KMS-11 (cell line): ENCODE data around the gene EMD.

ENCODE experiments used
- H2AFZ ChIP-seq: fragments of 200-600 bp; sonication (generic); 2 replicates; pipeline ENCODE4 v1.6.1; 2016; ENCODE audit warnings: antibody characterized with exemption, mixed run types, low read depth
- H3K27ac ChIP-seq: fragments of 200-600 bp; sonication (generic); 2 replicates; pipeline ENCODE4 v1.6.1; 2016; ENCODE audit warnings: mild to moderate bottlenecking, mixed run types
- H3K27me3 ChIP-seq: fragments of 200-600 bp; sonication (generic); 2 replicates; pipeline ENCODE4 v1.6.1; 2017; ENCODE audit warnings: mild to moderate bottlenecking, low read depth, mixed run types, moderate library complexity; ENCODE audit not compliant: insufficient read depth
- H3K36me3 ChIP-seq: fragments of 200-600 bp; sonication (generic); 2 replicates; pipeline ENCODE4 v1.6.1; 2017; ENCODE audit warnings: mild to moderate bottlenecking, mixed run types; ENCODE audit not compliant: insufficient read depth
- H3K4me1 ChIP-seq: fragments of 200-600 bp; sonication (generic); 2 replicates; pipeline ENCODE4 v1.6.1; 2016; ENCODE audit warnings: mild to moderate bottlenecking, low read depth, mixed run types; ENCODE audit not compliant: poor library complexity, severe bottlenecking
- H3K4me2 ChIP-seq: fragments of 200-600 bp; sonication (generic); 2 replicates; pipeline ENCODE4 v1.7.0; 2016; ENCODE audit warnings: mild to moderate bottlenecking, mixed run types
- H3K4me3 ChIP-seq: fragments of 200-600 bp; sonication (generic); IDR thresholded peaks from 2 replicates; pipeline ENCODE4 v1.6.1; 2017; ENCODE audit warnings: low read depth, low read length, mixed read lengths; ENCODE audit not compliant: insufficient read depth
- H3K79me2 ChIP-seq: fragments of 200-600 bp; sonication (generic); 2 replicates; pipeline ENCODE4 v1.6.1; 2016; ENCODE audit warnings: low read depth, mixed run types; ENCODE audit not compliant: insufficient read depth
- H3K9ac ChIP-seq: fragments of 200-600 bp; sonication (generic); 2 replicates; pipeline ENCODE4 v1.6.1; 2016; ENCODE audit warnings: mild to moderate bottlenecking, mixed run types
- H4K20me1 ChIP-seq: fragments of 200-600 bp; sonication (generic); 2 replicates; pipeline ENCODE4 v1.6.1; 2016; ENCODE audit warnings: mild to moderate bottlenecking, mixed run types; ENCODE audit not compliant: insufficient read depth
- TF ChIP-seq, protein P1 (sequence below): fragments of 200-600 bp; sonication (generic); conservative IDR thresholded peaks from 2 replicates; pipeline ENCODE4 v1.6.1; 2017; ENCODE audit warnings: low read depth, mild to moderate bottlenecking, antibody characterized with exemption, low read length, moderate library complexity, mixed read lengths

Gene EMD

DNA sequence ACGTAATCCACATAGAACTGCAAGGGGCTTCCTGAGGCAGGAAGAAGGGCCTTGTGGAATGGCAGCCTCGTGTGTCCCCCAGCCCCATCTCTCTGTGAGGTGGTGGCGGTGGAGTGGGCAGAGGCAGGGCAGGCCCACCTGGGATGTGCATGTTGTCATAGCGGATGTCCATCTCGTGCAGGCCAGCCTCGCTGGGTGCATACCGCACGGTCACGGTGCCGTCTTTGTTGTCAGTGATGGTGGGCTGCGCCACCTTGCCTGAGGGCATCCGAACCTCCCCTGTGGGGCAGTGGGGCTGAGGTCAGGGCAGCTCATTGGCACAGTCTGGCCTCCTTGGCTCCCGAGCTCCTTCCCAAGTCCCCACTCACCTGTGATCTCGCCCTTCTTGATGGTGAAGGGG lies 25.1 kb upstream of the EMD start:
- H3K36me3 ChIP-seq = no peaks in the 10 kb centered on the region; the same call in 1 of the 2 replicates
- TF ChIP-seq, protein P1, sequence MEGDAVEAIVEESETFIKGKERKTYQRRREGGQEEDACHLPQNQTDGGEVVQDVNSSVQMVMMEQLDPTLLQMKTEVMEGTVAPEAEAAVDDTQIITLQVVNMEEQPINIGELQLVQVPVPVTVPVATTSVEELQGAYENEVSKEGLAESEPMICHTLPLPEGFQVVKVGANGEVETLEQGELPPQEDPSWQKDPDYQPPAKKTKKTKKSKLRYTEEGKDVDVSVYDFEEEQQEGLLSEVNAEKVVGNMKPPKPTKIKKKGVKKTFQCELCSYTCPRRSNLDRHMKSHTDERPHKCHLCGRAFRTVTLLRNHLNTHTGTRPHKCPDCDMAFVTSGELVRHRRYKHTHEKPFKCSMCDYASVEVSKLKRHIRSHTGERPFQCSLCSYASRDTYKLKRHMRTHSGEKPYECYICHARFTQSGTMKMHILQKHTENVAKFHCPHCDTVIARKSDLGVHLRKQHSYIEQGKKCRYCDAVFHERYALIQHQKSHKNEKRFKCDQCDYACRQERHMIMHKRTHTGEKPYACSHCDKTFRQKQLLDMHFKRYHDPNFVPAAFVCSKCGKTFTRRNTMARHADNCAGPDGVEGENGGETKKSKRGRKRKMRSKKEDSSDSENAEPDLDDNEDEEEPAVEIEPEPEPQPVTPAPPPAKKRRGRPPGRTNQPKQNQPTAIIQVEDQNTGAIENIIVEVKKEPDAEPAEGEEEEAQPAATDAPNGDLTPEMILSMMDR = no peak
- no peak overlapping the region for H2AFZ ChIP-seq
- no peak overlapping the region for H3K9ac ChIP-seq
- H3K27me3 ChIP-seq = no peaks in the 10 kb centered on the region
- no peaks in the 10 kb centered on the region for H3K79me2 ChIP-seq
- H4K20me1 ChIP-seq = no peaks in the 10 kb centered on the region
- H3K4me2 ChIP-seq = no peak overlapping the region
- H3K4me3 ChIP-seq = no peak overlapping the region
- no peak overlapping the region for H3K27ac ChIP-seq
- H3K4me1 ChIP-seq = peaks cover 12% of the 10 kb centered on the region

DNA sequence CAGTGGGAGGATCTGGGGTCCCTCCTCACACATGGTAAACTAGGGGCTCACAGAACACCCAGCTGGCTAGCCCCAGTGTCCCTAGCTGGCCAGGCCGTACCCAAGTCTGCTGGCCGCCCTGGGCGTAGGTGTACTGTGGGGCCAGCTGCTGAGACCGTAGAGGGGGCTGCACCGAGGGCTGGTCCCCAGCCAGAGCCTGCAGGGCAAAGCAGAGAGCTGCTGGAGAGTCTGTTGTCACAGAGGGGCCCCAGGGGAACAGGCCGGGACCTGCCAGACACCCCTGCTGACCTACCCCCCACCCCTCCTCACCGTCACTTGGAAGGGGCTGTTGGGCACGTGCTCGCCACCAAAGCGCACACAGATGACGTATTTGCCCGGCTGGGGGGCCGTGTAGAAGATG lies 24.6 kb upstream of the EMD start:
- TF ChIP-seq, protein P1 = no peak
- H3K36me3 ChIP-seq = no peaks in the 10 kb centered on the region

DNA sequence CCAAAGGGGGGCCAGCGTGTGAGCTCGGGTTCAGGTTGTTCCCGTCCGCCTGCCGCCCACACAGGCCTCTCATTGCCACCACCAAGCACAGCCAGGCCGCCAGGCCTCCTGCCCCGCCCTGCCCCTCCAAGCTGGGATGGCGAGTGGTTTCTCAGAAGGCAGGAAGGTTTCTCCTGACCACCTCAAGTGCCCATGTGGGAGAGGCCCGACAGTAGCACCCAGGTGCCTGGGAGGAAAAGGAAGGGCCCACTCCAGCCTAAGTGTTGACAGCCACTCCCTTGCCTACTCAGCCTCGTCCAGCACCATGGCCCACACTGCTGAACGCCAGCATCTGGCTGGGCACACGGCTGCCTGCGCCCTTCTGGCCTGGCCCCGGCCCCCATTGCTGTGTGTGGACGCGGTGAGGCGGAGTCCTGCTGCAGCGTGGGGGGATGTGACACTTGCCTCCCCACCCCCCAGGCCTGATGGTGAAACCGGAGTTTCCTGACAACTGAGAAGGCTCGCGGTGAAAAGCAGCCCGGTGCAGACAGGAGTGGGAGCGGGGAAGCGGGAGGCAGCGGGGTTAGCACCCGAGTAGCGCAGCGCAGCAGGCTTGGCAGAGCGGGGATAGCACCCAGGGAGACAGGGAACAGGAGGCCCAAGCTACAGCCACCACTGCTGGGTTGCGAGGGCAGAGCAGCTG lies 23.9 kb upstream of the EMD start:
- H4K20me1 ChIP-seq = no peaks in the 10 kb centered on the region
- H3K4me1 ChIP-seq = peaks cover 1% of the 10 kb centered on the region
- no peaks in the 10 kb centered on the region for H3K36me3 ChIP-seq
- H3K4me2 ChIP-seq = no peak overlapping the region
- TF ChIP-seq, protein P1 = no peak
- H3K27ac ChIP-seq = no peak overlapping the region
- no peak overlapping the region for H3K9ac ChIP-seq
- no peak overlapping the region for H3K4me3 ChIP-seq
- H3K27me3 ChIP-seq = no peaks in the 10 kb centered on the region
- H2AFZ ChIP-seq = no peak overlapping the region
- no peaks in the 10 kb centered on the region for H3K79me2 ChIP-seq

More for the DNA sequence above, 24.6 kb upstream of the EMD start:
- H3K4me3 ChIP-seq = no peak overlapping the region
- no peak overlapping the region for H3K27ac ChIP-seq
- H2AFZ ChIP-seq = no peak overlapping the region
- H3K27me3 ChIP-seq = no peaks in the 10 kb centered on the region
- H3K79me2 ChIP-seq = no peaks in the 10 kb centered on the region
- no peaks in the 10 kb centered on the region for H4K20me1 ChIP-seq
- peaks cover 7% of the 10 kb centered on the region for H3K4me1 ChIP-seq
- no peak overlapping the region for H3K4me2 ChIP-seq
- H3K9ac ChIP-seq = no peak overlapping the region

DNA sequence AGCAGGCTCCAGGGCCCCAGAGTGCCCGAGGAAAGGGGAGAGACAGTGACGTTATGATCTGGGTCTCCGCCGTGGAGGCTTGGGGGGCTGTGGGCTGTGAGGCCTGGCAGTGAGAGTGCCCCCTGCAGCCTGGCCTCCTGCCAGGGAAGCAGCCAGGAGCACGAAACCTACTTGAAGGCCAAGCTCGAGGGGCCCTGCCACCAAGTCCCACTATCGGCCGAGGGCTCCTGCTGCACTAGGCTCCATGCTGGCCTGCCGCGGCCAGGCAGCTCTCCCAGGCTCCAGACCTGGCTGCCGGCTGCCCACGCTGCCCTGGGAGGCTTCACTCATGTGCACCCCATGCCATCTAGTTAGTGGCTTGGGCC lies 23.3 kb upstream of the EMD start:
- no peaks in the 10 kb centered on the region for H3K4me1 ChIP-seq
- no peaks in the 10 kb centered on the region for H3K27me3 ChIP-seq
- no peaks in the 10 kb centered on the region for H3K36me3 ChIP-seq
- TF ChIP-seq, protein P1 = no peak
- no peak overlapping the region for H3K4me3 ChIP-seq
- H2AFZ ChIP-seq = no peak overlapping the region
- no peak overlapping the region for H3K27ac ChIP-seq
- no peaks in the 10 kb centered on the region for H4K20me1 ChIP-seq
- no peak overlapping the region for H3K4me2 ChIP-seq
- H3K79me2 ChIP-seq = no peaks in the 10 kb centered on the region
- no peak overlapping the region for H3K9ac ChIP-seq
